ENCODE data around the gene KIN. TPM values are rescaled to one million over a fixed set of nuclear protein-coding genes. Genes with fewer than 3 reads are reported as not detected.
A peak's percentile ranks its signal among the peaks of the same experiment; 100 is the strongest.

Gene KIN
- total and polyA plus RNA-seq, 12 donors: 5.4 to 13.3 (median 7.2) TPM

GRCh38 chr10:7766241-7766640 is 21.6 kb downstream of the KIN start:
- Histone ChIP-seq H3K27me3 (no peaks in the 10 kb centered on the region), H3K4me1 (peaks cover 0 to 14% (median 0%) of the 10 kb centered on the region in 9 donors), H3K4me3 (no peak overlapping the region), H3K36me3 (peaks cover 0 to 100% (median 59%) of the 10 kb centered on the region in 9 donors), H3K9me3 (no peaks in the 10 kb centered on the region), H3K27ac (no peak overlapping the region)
- intact Hi-C loops (cut with DNase I): no loop called here
- no peak for DNase-seq
- 89 to 93% methylated on average over 3 of the region's 3 CpGs for WGBS, 2 donors
- no peak for ATAC-seq
- TF ChIP-seq, protein P1, sequence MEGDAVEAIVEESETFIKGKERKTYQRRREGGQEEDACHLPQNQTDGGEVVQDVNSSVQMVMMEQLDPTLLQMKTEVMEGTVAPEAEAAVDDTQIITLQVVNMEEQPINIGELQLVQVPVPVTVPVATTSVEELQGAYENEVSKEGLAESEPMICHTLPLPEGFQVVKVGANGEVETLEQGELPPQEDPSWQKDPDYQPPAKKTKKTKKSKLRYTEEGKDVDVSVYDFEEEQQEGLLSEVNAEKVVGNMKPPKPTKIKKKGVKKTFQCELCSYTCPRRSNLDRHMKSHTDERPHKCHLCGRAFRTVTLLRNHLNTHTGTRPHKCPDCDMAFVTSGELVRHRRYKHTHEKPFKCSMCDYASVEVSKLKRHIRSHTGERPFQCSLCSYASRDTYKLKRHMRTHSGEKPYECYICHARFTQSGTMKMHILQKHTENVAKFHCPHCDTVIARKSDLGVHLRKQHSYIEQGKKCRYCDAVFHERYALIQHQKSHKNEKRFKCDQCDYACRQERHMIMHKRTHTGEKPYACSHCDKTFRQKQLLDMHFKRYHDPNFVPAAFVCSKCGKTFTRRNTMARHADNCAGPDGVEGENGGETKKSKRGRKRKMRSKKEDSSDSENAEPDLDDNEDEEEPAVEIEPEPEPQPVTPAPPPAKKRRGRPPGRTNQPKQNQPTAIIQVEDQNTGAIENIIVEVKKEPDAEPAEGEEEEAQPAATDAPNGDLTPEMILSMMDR (IDR thresholded peaks at IDR 0.05): no peak

DNA sequence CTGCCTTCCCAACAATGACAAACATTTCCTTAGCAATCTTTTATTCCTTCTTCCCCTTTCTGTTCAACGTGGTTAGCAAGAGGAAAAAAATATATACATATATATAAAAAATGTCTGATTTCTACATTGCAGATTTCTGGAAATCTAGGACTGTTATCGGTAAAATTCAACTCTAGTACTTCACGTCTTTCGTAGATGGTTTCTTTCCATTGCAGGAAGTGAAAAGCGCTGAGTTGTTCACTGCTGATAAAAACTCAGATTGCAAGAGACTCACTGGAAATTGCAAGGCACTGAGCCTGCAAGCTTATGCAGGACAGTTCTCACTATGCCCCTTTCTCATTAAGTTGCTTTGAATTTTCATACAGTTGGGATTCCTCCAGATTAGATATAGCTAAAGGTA is 23.9 kb downstream of the KIN start:
- Histone ChIP-seq H3K27ac (peak overlapping the region in 1 of 10 donors; percentile 32), H3K4me3 (no peak overlapping the region), H3K36me3 (peaks cover 0 to 100% (median 78%) of the 10 kb centered on the region in 9 donors), H3K4me1 (peaks cover 0 to 14% (median 0%) of the 10 kb centered on the region in 9 donors), H3K27me3 (no peaks in the 10 kb centered on the region), H3K9me3 (no peaks in the 10 kb centered on the region)
- DNase-seq (no peak), ATAC-seq (no peak)
- intact Hi-C loops (cut with DNase I): no loop called here
- WGBS, 2 donors: 65 to 67% methylated on average over 5 of the region's 5 CpGs
- TF ChIP-seq, protein P1 (IDR thresholded peaks at IDR 0.05): no peak

- H3K36me3 ChIP-seq: peaks cover 0 to 100% (median 57%) of the 10 kb centered on the region in 9 donors
- no peaks in the 10 kb centered on the region for H3K4me1 ChIP-seq
- TF ChIP-seq, protein P1 (IDR thresholded peaks at IDR 0.05): peak in 8 of 9 donors; percentile 19 to 64 (median 52)
- intact Hi-C loops (cut with DNase I): no loop called here
- no peaks in the 10 kb centered on the region for H3K9me3 ChIP-seq
- WGBS, 2 donors: 61 to 72% methylated on average over 7 of the region's 7 CpGs
- DNase-seq: peak in 1 of 2 donors; percentile 11
- H3K27me3 ChIP-seq: no peaks in the 10 kb centered on the region
- no peak overlapping the region for H3K4me3 ChIP-seq
- peak in 3 of 8 donors; percentile 43 to 56 (median 45) for ATAC-seq
- no peak overlapping the region for H3K27ac ChIP-seq
These were observed 31.3 kb downstream of the KIN start for GRCh38 chr10:7756360-7756992.

GRCh38 chr10:7755103-7755502 is 32.7 kb downstream of the KIN start:
- TF ChIP-seq, protein P1 (IDR thresholded peaks at IDR 0.05): no peak
- no peaks in the 10 kb centered on the region for H3K9me3 ChIP-seq
- intact Hi-C loops (cut with DNase I): no loop called here
- H3K36me3 ChIP-seq: peaks cover 0 to 100% (median 43%) of the 10 kb centered on the region in 9 donors
- WGBS, 2 donors: 95 to 99% methylated on average over 3 of the region's 3 CpGs
- H3K27me3 ChIP-seq: no peaks in the 10 kb centered on the region
- H3K4me1 ChIP-seq: no peaks in the 10 kb centered on the region
- H3K4me3 ChIP-seq: no peak overlapping the region
- DNase-seq (no peak), ATAC-seq (no peak)
- H3K27ac ChIP-seq: no peak overlapping the region

Measured in heart right ventricle (tissue), 16 donors.